Measurements from ENCODE around the gene ACSM3. TPM values are rescaled to one million over a fixed set of nuclear protein-coding genes. Genes with fewer than 3 reads are reported as not detected.

Gene ACSM3
- polyA plus RNA-seq, 1 of the 3 experiments (the other 2 are of a cell fraction) = 0.44 TPM

GRCh38 chr16:20814784-20815183 is 51.0 kb downstream of the ACSM3 start:
- Histone ChIP-seq H3K79me2 (ENCODE audit: insufficient read depth) (no peaks in the 10 kb centered on the region), H3K9ac (no peak overlapping the region), H3K36me3 (replicated peaks in 1 of 2; ENCODE audit: control insufficient read depth in 1 of 2, insufficient read depth in 2 of 2, low read length in 1 of 2) (peaks cover 3 to 11% of the 10 kb centered on the region in 2 experiments), H4K20me1 (ENCODE audit: insufficient read depth) (no peaks in the 10 kb centered on the region), H3K27me3 (ENCODE audit: insufficient read depth) (no peaks in the 10 kb centered on the region), H2AFZ (ENCODE audit: low read depth) (no peak overlapping the region; the same call in 1 of the 2 replicates), H3K4me3 (ENCODE audit: low read depth in 2 of 2, low read length in 1 of 2) (no peak overlapping the region), H3F3A (replicated peaks; ENCODE audit: insufficient read depth) (no peaks in the 10 kb centered on the region), H3K4me2 (no peak overlapping the region), H3K9me2 (no peaks in the 10 kb centered on the region), H3K27ac (ENCODE audit: low read depth in 2 of 2, low read length in 1 of 2) (peak overlapping the region in 1 of 2 experiments; percentile 67; a peak in 2 of 4 replicates), H3K4me1 (ENCODE audit: control insufficient read depth in 1 of 2, insufficient read depth in 2 of 2, low read depth in 1 of 2, low read length in 1 of 2) (no peaks in the 10 kb centered on the region), H3K9me3 (no peaks in the 10 kb centered on the region)
- ChIA-PET POLR2A (interaction anchor here (1.8 kb wide), 1 partner anchor 8 kb away, joined by 6 read pairs; the partner anchor contains the start of genes ERI2 and REXO5), CTCF (interaction anchor here (0.7 to 1.9 kb wide), 4 partner anchors 8 to 269 kb away, joined by 3 to 6 read pairs (median 4); partner anchors contain the start of genes ERI2 and REXO5)
- no peak for DNase-seq
- 81% methylated on average over 4 of the region's 4 CpGs for WGBS (ENCODE audit: low lambda C conversion rate)
- TF ChIP-seq RFX5 (IDR thresholded peaks at IDR 0.05; ENCODE audit: low read length) (no peak), NRF1 (IDR thresholded peaks at IDR 0.05; ENCODE audit: low read depth, low read length) (no peak), POLR2AphosphoS5 (IDR thresholded peaks at IDR 0.05; ENCODE audit: low read depth, low read length) (no peak), PBX3 (IDR thresholded peaks at IDR 0.05) (no peak), FOXJ3 (CRISPR knock-in tag; IDR thresholded peaks at IDR 0.05) (no peak), TAF1 (IDR thresholded peaks at IDR 0.05; ENCODE audit: borderline replicate concordance, low read depth, low read length) (no peak), JUND (IDR thresholded peaks at IDR 0.05) (no peak), ZBTB33 (IDR thresholded peaks at IDR 0.05; ENCODE audit: borderline replicate concordance, low read depth) (no peak), MXI1 (IDR thresholded peaks at IDR 0.05; ENCODE audit: low read depth, low read length) (no peak), GABPA (IDR thresholded peaks at IDR 0.05; ENCODE audit: low read depth) (no peak), USF1 (IDR thresholded peaks at IDR 0.05; ENCODE audit: borderline replicate concordance, low read depth) (no peak), IRF3 (IDR thresholded peaks at IDR 0.05; ENCODE audit: low read depth, low read length) (no peak), MEF2A (IDR thresholded peaks at IDR 0.05; ENCODE audit: borderline replicate concordance, low read depth) (no peak), YY1 (IDR thresholded peaks at IDR 0.05; ENCODE audit: low read depth) (no peak), GATA2 (CRISPR knock-in tag; IDR thresholded peaks at IDR 0.05) (no peak), FOSL2 (IDR thresholded peaks at IDR 0.05; ENCODE audit: borderline replicate concordance, low read depth) (no peak)
